ENCODE data around the gene STING1. TPM values are rescaled to one million over a fixed set of nuclear protein-coding genes. Genes with fewer than 3 reads are reported as not detected.
"Not testable (repeated sequence)": the region's sequence is repeated elsewhere in the genome, so short reads cannot be mapped to it uniquely, and the experiment has no call there.

The STING1 gene
- total RNA-seq = 100 to 1,000 TPM; 339 to 344 TPM

- intact Hi-C loops (cut with micrococcal nuclease) = loop anchor here (1.0 to 2.0 kb wide), 6 partner anchors 23 to 67 kb away; partner anchors contain the start of gene DNAJC18
- ChIA-PET POLR2A (interaction anchor here (0.6 to 4.2 kb wide), 20 partner anchors 10 to 1214 kb away, joined by 3 to 79 read pairs (median 8); partner anchors contain the start of genes DNAJC18, ECSCR, SMIM33 and SPATA24), CTCF (interaction anchor here (0.7 to 5.2 kb wide), 18 partner anchors 12 to 87 kb away, joined by 3 to 55 read pairs (median 6); partner anchors contain the start of genes DNAJC18 and SMIM33)
- Mint-ChIP-seq H3K27ac (peak within 1 kb of the TSS; percentile 99), H3K4me3 (peak within 1 kb of the TSS; percentile 94), H3K4me1 (ENCODE audit: low read depth) (peaks cover 38% of the 10 kb centered on the region), H3K9me3 (no peaks in the 10 kb centered on the region), H3K27me3 (no peaks in the 10 kb centered on the region), H3K36me3 (peaks cover 45% of the 10 kb centered on the region)
- DNase-seq = peak; percentile 83
These were observed at the start of gene STING1 for GRCh38 chr5:139482050-139482889. TSS of gene STING1 (minus strand) at chr5:139482758. CDS start at chr5:139481704, 1,054 bp downstream.

DNA sequence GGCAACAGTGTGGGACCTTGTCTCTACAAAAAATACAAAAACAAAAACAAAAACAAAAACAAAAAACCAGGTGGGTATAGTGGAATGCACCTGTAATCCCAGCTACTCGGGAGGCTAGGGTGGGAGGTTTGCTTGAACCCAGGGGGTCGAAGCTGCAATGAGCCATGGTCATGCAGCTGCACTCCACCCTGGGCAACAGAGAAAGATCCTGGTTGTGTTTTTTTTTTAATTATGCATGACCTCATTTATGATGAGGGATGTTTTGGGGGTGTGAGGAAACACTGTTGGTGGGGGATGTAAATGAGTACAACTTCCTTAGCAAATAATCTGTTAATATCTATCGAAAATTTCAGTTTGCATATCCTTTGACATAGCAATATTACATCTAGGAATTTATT is 49.2 kb upstream of the STING1 start:
- intact Hi-C loops (cut with micrococcal nuclease) = no loop called here
- no peak for DNase-seq
- Mint-ChIP-seq H3K4me1 (ENCODE audit: low read depth) (no peaks in the 10 kb centered on the region), H3K36me3 (no peaks in the 10 kb centered on the region), H3K27ac (no peak overlapping the region), H3K9me3 (peaks cover 10% of the 10 kb centered on the region), H3K27me3 (no peaks in the 10 kb centered on the region), H3K4me3 (no peak overlapping the region)
- ChIA-PET CTCF (no interaction called here), POLR2A (no interaction called here)

GRCh38 chr5:139530079-139530478 is 47.5 kb upstream of the STING1 start:
- H3K27me3 Mint-ChIP-seq; H3K36me3 Mint-ChIP-seq; DNase-seq; H3K4me1 Mint-ChIP-seq (ENCODE audit: low read depth); H3K27ac Mint-ChIP-seq; intact Hi-C loops (cut with micrococcal nuclease); H3K4me3 Mint-ChIP-seq; CTCF ChIA-PET; H3K9me3 Mint-ChIP-seq; POLR2A ChIA-PET: not testable (repeated sequence)

DNA sequence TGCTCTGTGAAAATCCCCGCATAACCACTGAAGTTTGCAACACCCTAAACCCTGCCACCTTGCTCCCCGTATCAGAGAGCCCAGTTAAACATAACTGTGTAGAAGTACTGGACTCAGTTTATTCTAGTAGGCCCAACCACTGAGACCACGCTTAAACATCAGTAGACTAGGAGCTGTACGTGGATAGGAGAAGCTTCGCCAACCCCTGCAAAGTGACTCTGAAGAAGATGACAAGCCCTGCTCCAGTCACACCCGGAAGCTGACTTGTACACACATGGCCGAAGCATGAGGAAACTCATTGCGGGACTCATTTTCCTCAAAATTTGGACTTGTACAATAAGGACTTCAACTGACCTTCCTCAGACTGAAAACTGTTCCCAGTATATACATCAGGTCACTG is 46.1 kb upstream of the STING1 start:
- H3K27ac Mint-ChIP-seq; H3K4me1 Mint-ChIP-seq (ENCODE audit: low read depth); H3K36me3 Mint-ChIP-seq; POLR2A ChIA-PET; H3K27me3 Mint-ChIP-seq; DNase-seq; intact Hi-C loops (cut with micrococcal nuclease); H3K4me3 Mint-ChIP-seq; H3K9me3 Mint-ChIP-seq: not testable (repeated sequence)
- CTCF ChIA-PET = interaction anchor here (1.3 kb wide), 1 partner anchor 15 kb away, joined by 4 read pairs; no protein-coding TSS in a partner anchor

- H3K36me3 Mint-ChIP-seq; H3K27me3 Mint-ChIP-seq; H3K9me3 Mint-ChIP-seq; DNase-seq; H3K4me1 Mint-ChIP-seq (ENCODE audit: low read depth); H3K27ac Mint-ChIP-seq; H3K4me3 Mint-ChIP-seq; POLR2A ChIA-PET; intact Hi-C loops (cut with micrococcal nuclease): not testable (repeated sequence)
- CTCF ChIA-PET = interaction anchor here (1.3 kb wide), 1 partner anchor 15 kb away, joined by 4 read pairs; no protein-coding TSS in a partner anchor
These were observed 45.4 kb upstream of the STING1 start for GRCh38 chr5:139527896-139528467.

GRCh38 chr5:139527090-139527470 is 44.5 kb upstream of the STING1 start:
- CTCF ChIA-PET = not testable (repeated sequence)

DNA sequence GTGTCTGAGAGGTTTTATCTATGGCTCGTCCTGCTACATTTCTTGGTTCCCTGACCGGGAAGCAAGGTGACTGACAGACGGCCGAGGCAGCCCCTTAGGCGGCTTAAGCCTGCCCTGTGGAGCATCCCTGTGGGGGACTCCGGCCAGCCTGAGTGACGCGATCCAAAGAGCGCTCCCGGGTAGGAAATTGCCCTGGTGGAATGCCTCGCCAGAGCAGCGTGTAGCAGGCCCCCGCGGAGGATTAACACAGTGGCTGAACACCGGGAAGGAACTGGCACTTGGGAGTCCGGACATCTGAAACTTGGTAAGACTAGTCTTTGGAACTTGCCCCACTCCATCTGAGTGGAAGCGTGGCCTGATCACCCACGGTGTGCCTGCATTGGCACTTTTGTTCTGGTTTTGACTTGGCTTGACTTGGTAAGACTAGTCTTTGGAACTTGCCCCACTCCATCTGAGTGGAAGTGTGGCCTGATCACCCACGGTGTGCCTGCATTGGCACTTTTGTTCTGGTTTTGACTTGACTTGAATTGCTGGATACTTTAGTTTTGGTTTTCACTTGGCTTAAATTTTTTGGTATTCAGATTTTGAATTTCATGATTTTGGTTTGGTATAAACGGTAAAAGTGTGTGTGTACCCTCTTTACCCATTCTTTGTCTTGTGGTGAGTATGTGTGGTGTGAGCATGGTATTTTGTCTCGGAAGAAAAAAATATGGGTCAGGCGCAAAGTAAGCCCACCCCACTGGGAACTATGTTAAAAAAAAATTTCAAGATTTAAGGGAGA is 43.9 kb upstream of the STING1 start:
- H3K9me3 Mint-ChIP-seq; H3K27ac Mint-ChIP-seq; POLR2A ChIA-PET; H3K4me1 Mint-ChIP-seq (ENCODE audit: low read depth); H3K27me3 Mint-ChIP-seq; intact Hi-C loops (cut with micrococcal nuclease); H3K4me3 Mint-ChIP-seq; CTCF ChIA-PET; DNase-seq; H3K36me3 Mint-ChIP-seq: not testable (repeated sequence)

More at GRCh38 chr5:139527090-139527470, 44.5 kb upstream of the STING1 start:
- DNase-seq; H3K36me3 Mint-ChIP-seq; H3K27me3 Mint-ChIP-seq; H3K4me3 Mint-ChIP-seq; H3K4me1 Mint-ChIP-seq (ENCODE audit: low read depth); intact Hi-C loops (cut with micrococcal nuclease); POLR2A ChIA-PET; H3K27ac Mint-ChIP-seq; H3K9me3 Mint-ChIP-seq: not testable (repeated sequence)

GRCh38 chr5:139525586-139526308 is 43.2 kb upstream of the STING1 start:
- H3K36me3 Mint-ChIP-seq; H3K27ac Mint-ChIP-seq; H3K4me1 Mint-ChIP-seq (ENCODE audit: low read depth); H3K27me3 Mint-ChIP-seq; POLR2A ChIA-PET; intact Hi-C loops (cut with micrococcal nuclease); H3K4me3 Mint-ChIP-seq; DNase-seq; H3K9me3 Mint-ChIP-seq: not testable (repeated sequence)
- CTCF ChIA-PET = interaction anchor here (0.9 kb wide), 1 partner anchor 103 kb away, joined by 3 read pairs; no protein-coding TSS in a partner anchor

GRCh38 chr5:139524940-139525585 is 42.5 kb upstream of the STING1 start:
- Mint-ChIP-seq H3K4me3 (no peak overlapping the region), H3K27ac (no peak overlapping the region), H3K27me3 (no peaks in the 10 kb centered on the region), H3K9me3 (no peaks in the 10 kb centered on the region), H3K4me1 (ENCODE audit: low read depth) (no peaks in the 10 kb centered on the region), H3K36me3 (no peaks in the 10 kb centered on the region)
- intact Hi-C loops (cut with micrococcal nuclease) = no loop called here
- ChIA-PET POLR2A (no interaction called here), CTCF (interaction anchor here (0.9 to 1.4 kb wide), 2 partner anchors 11 to 102 kb away, joined by 3 read pairs; no protein-coding TSS in a partner anchor)
- DNase-seq = no peak

GRCh38 chr5:139524446-139524845 is 41.9 kb upstream of the STING1 start:
- no peaks in the 10 kb centered on the region for H3K4me1 Mint-ChIP-seq (ENCODE audit: low read depth)
- ChIA-PET CTCF (interaction anchor here (0.9 to 1.4 kb wide), 2 partner anchors 10 to 102 kb away, joined by 3 read pairs; no protein-coding TSS in a partner anchor), POLR2A (no interaction called here)
- DNase-seq = no peak
- H3K4me3 Mint-ChIP-seq = no peak overlapping the region
- intact Hi-C loops (cut with micrococcal nuclease) = no loop called here
- no peak overlapping the region for H3K27ac Mint-ChIP-seq
- H3K27me3 Mint-ChIP-seq = no peaks in the 10 kb centered on the region
- no peaks in the 10 kb centered on the region for H3K36me3 Mint-ChIP-seq
- no peaks in the 10 kb centered on the region for H3K9me3 Mint-ChIP-seq

Data from activated CD4-positive, alpha-beta memory T cell treated with anti-CD3 and anti-CD28 coated beads for 36 hours (primary cell).